Adrenal gland (tissue), 12 donors: Measurements from ENCODE around the gene LTBP2. TPM values are rescaled to one million over a fixed set of nuclear protein-coding genes. Genes with fewer than 3 reads are reported as not detected.

Source experiments
- DNase-seq, 7 donors: peaks; one replicate each; pipeline ENCODE4 v3.0.0-alpha.2; 2019 to 2020
- H3K27ac ChIP-seq, 5 donors: fragments of 200-600 bp; sonication (generic) in 4 of 5; 1 replicate in 3 of 5; 2 replicates in 2 of 5; pipeline versions ENCODE4 v1.5.1 to v1.8.0; 2016 to 2020; ENCODE audit warnings: mild to moderate bottlenecking in 1 of 5
- H3K27me3 ChIP-seq: fragments of 200-600 bp; 2 replicates; pipeline ENCODE4 v1.8.0; 2021
- H3K36me3 ChIP-seq, 2 donors: fragments of 200-600 bp; replicated peaks in 1 of 2; 1 replicate in 1 of 2; 2 replicates in 1 of 2; pipeline versions ENCODE4 v1.5.1 to v1.8.0; 2018 to 2022
- H3K4me1 ChIP-seq, 2 donors: fragments of 200-600 bp; replicated peaks in 1 of 2; 1 replicate in 1 of 2; 2 replicates in 1 of 2; pipeline versions ENCODE4 v1.5.1 to v1.8.0; 2018 to 2021
- H3K4me3 ChIP-seq, 4 donors: fragments of 200-600 bp; sonication (generic) in 3 of 4; one replicate each; pipeline ENCODE4 v1.5.1; 2016 to 2018
- H3K9me3 ChIP-seq, 3 donors: fragments of 200-600 bp; sonication (generic) in 1 of 3; replicated peaks in 1 of 3; 1 replicate in 2 of 3; 2 replicates in 1 of 3; pipeline versions ENCODE4 v1.5.1 to v1.8.0; 2016 to 2021
- POLR2A ChIP-seq, 2 donors: fragments of 450-650 bp; IDR thresholded peaks; one replicate each; pipeline ENCODE4 v1.6.1; 2017; ENCODE audit warnings: antibody characterized with exemption in 2 of 2, mild to moderate bottlenecking in 2 of 2, moderate library complexity in 1 of 2
- WGBS, 4 donors: extraction: QIAGEN DNeasy Blood & Tissue Kit in 2 of 4; methylation state at CpG; one replicate each; pipeline versions ENCODE4 v1.1.5 to v1.1.7; 2013 to 2017; 5-methylcytosine and 5-hydroxymethylcytosine counted together
- intact Hi-C, 2 donors: fragments of 100-400 bp; cut with DNase I; formaldehyde crosslinking; loops; one replicate each; pipeline versions ENCODE4 v1.14.1 to v1.15.0; 2022 to 2023
- polyA plus RNA-seq, 3 donors: library from polyadenylated mRNA; stranded (reverse); fragments of 200-250 nt in 2 of 3; fragments of 350-450 nt in 1 of 3; fragmentation: Illumina TruSeq in 1 of 3; extraction: RNeasy Lipid Tissue Mini Kit (QIAGEN cat#74804) in 1 of 3; gene quantifications; one replicate each; pipeline ENCODE4 v1.2.3, GENCODE V29; 2013 to 2014
- total RNA-seq, 9 donors: library from RNA; depleted of rRNA in 4 of 9; stranded (reverse); fragments of >200 nt in 4 of 9; fragments of 120-200 nt in 1 of 9; fragmentation: NEBNext Ultra II Directional in 1 of 9; extraction: Animal tissue kit (Norgen Biotek cat#: 25700) in 1 of 9; gene quantifications; one replicate each; pipeline versions ENCODE4 v1.1.0 to v1.2.4, GENCODE V29; 2013 to 2023
- TF ChIP-seq, protein P1 (sequence below), 6 experiments: fragments of 450-650 bp in 4 of 6; fragments of 200-600 bp in 2 of 6; sonication (generic) in 1 of 6; IDR thresholded peaks; 1 replicate in 5 of 6; 2 replicates in 1 of 6; pipeline versions ENCODE4 v1.5.1 to v1.8.0; 2016 to 2021; ENCODE audit warnings: antibody characterized with exemption in 6 of 6, mild to moderate bottlenecking in 2 of 6, moderate library complexity in 1 of 6
- donor health status: healthy with polysubstance abuse.
- donor health status: Bipolar disorder and iron deficiency.
- donor health status: DM: yes; HTN: yes; CAD: no.
- donor health status: DM: no; HTN: no; CAD: no.
- donor health status: DM: no; HTN: no; CAD: no.
- donor health status: DM: yes; HTN: yes; CAD: no.

LTBP2 gene
- total and polyA plus RNA-seq, 12 donors = 2.1 to 17.0 (median 6.2) TPM

DNA sequence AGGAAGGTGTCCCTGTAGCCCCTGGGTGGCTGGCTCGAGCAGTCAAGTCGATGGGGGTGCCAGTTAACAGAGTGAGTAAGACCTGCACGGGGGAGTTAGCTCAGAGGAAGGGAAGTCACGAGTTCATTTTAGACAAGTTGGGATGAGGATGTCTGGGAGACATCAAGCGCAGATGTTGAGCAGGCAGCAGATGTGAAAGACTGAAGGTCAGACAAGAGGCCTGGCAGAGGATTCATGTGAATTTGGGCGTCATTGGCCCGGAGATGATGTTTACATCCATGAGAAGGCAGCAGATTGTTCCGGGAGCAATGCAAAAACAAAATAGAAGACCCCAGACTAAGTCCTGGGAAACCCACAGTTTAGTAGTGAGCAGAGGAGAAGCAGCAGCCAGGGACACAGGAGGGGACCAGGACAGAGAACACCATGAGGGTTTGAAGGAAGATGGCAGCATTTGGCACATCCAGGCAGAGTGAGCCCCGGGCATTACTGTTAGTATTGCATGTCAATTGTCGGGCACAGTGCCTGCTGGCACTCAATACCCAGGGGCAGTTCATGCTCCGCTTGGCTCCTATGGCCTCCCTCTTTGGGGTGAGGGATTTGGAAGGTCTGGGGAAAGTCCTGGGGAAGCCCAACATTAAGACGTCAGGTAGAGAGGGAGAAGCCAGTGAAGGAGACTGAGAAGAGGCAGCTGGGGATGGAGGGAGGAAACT lies 15.1 kb downstream of the LTBP2 start:
- TF ChIP-seq, protein P1, sequence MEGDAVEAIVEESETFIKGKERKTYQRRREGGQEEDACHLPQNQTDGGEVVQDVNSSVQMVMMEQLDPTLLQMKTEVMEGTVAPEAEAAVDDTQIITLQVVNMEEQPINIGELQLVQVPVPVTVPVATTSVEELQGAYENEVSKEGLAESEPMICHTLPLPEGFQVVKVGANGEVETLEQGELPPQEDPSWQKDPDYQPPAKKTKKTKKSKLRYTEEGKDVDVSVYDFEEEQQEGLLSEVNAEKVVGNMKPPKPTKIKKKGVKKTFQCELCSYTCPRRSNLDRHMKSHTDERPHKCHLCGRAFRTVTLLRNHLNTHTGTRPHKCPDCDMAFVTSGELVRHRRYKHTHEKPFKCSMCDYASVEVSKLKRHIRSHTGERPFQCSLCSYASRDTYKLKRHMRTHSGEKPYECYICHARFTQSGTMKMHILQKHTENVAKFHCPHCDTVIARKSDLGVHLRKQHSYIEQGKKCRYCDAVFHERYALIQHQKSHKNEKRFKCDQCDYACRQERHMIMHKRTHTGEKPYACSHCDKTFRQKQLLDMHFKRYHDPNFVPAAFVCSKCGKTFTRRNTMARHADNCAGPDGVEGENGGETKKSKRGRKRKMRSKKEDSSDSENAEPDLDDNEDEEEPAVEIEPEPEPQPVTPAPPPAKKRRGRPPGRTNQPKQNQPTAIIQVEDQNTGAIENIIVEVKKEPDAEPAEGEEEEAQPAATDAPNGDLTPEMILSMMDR (IDR thresholded peaks at IDR 0.05) = no peak
- TF ChIP-seq POLR2A (IDR thresholded peaks at IDR 0.05) = no peak
- no peaks in the 10 kb centered on the region for H3K36me3 ChIP-seq
- peaks cover 8 to 11% of the 10 kb centered on the region in 2 donors for H3K4me1 ChIP-seq
- WGBS, 4 donors = 75 to 84% (median 78%) methylated on average over 12 of the region's 12 CpGs
- H3K9me3 ChIP-seq = no peaks in the 10 kb centered on the region
- intact Hi-C loops = no loop called here
- no peak overlapping the region for H3K4me3 ChIP-seq
- H3K27ac ChIP-seq = no peak overlapping the region
- no peaks in the 10 kb centered on the region for H3K27me3 ChIP-seq
- DNase-seq = no peak

GRCh38 chr14:74595006-74595735 lies 16.9 kb downstream of the LTBP2 start:
- peaks cover 8 to 11% of the 10 kb centered on the region in 2 donors for H3K4me1 ChIP-seq
- intact Hi-C loops = no loop called here
- no peaks in the 10 kb centered on the region for H3K27me3 ChIP-seq
- TF ChIP-seq, protein P1 (IDR thresholded peaks at IDR 0.05) = no peak
- TF ChIP-seq POLR2A (IDR thresholded peaks at IDR 0.05) = no peak
- DNase-seq = no peak
- no peaks in the 10 kb centered on the region for H3K9me3 ChIP-seq
- peak overlapping the region in 1 of 5 donors; percentile 13 for H3K27ac ChIP-seq
- 65 to 88% (median 82%) methylated on average over 9 to 15 of the region's 15 CpGs for WGBS, 4 donors
- H3K36me3 ChIP-seq = no peaks in the 10 kb centered on the region
- H3K4me3 ChIP-seq = no peak overlapping the region

- 77 to 91% (median 85%) methylated on average over 2 to 5 of the region's 5 CpGs for WGBS, 4 donors
- Histone ChIP-seq H3K36me3 (no peaks in the 10 kb centered on the region), H3K9me3 (no peaks in the 10 kb centered on the region), H3K4me1 (peaks cover 8 to 11% of the 10 kb centered on the region in 2 donors), H3K27me3 (no peaks in the 10 kb centered on the region), H3K27ac (peak overlapping the region in 1 of 5 donors; percentile 13), H3K4me3 (no peak overlapping the region)
- no peak for DNase-seq
- intact Hi-C loops = no loop called here
- TF ChIP-seq, protein P1 (IDR thresholded peaks at IDR 0.05) = no peak
- TF ChIP-seq POLR2A (IDR thresholded peaks at IDR 0.05) = no peak
These were observed 17.4 kb downstream of the LTBP2 start for GRCh38 chr14:74594606-74595005.

DNA sequence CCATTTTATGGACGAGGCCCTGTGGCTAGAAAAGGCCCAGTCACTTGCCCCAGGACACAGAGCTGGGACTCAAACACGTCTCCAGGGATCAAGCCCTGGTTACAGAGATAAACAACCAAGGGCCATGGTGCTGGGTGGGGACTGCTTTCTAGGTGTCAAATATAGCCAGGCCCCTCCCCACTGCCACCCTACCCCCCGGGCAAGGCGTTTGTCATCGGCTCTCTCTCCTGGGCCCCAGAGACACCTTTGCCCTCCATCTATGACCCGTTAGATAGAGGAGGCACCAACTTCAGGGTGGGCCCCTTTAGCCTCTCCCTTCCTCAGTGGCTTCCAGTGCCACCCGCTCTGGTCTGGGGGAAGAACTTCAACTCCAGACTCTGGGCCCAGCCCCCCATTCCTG lies 18.0 kb downstream of the LTBP2 start:
- H3K27me3 ChIP-seq = no peaks in the 10 kb centered on the region
- H3K4me1 ChIP-seq = peaks cover 8 to 11% of the 10 kb centered on the region in 2 donors
- H3K36me3 ChIP-seq = no peaks in the 10 kb centered on the region
- TF ChIP-seq, protein P1 (IDR thresholded peaks at IDR 0.05) = no peak
- TF ChIP-seq POLR2A (IDR thresholded peaks at IDR 0.05) = no peak
- no peak for DNase-seq
- no peaks in the 10 kb centered on the region for H3K9me3 ChIP-seq
- no peak overlapping the region for H3K4me3 ChIP-seq
- peak overlapping the region in 2 of 5 donors; percentile 76 to 87 for H3K27ac ChIP-seq
- intact Hi-C loops = no loop called here
- 74 to 88% (median 84%) methylated on average over 3 to 7 of the region's 7 CpGs for WGBS, 4 donors
